ENCODE measurements around the gene NEDD4L. TPM values are rescaled to one million over a fixed set of nuclear protein-coding genes. Genes with fewer than 3 reads are reported as not detected.

Gene NEDD4L
- total RNA-seq, 5 donors from 2014 or later (not counting 1 experiment from before 2014, with no cell fraction given), result 4.4 to 10.7 (median 6.7) TPM

DNA sequence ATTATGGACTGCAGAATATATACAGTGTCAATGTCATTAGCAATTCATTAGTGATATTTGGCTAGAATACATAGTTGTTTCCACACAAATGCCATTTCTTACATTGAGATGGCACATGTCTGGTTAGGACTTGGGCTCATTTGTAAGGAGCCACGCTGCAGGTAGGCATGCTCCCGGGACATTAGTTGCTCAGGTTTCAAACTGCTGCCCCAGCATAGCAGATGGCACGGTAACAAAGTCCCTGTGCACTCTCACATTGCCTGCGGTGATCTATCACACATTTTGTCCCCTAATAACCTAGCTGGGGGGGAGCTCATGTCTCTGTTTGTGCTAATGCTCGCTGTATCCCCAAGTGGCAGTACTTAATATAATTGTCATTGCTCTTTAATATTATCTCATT is 185.1 kb downstream of the NEDD4L start:
- Histone ChIP-seq H3K36me3 (ENCODE audit: control insufficient read depth in 2 of 2, extremely low read depth in 1 of 2, insufficient read depth in 1 of 2, low read length in 1 of 2) (no peaks in the 10 kb centered on the region), H3K4me3 (ENCODE audit: control insufficient read depth in 1 of 2, extremely low read depth in 1 of 2, low read length in 1 of 2) (no peak overlapping the region), H3K4me1 (ENCODE audit: control insufficient read depth in 1 of 2, extremely low read depth in 1 of 2, insufficient read depth in 2 of 2, low read length in 2 of 2) (no peaks in the 10 kb centered on the region), H3K27ac (ENCODE audit: low read length) (no peak overlapping the region), H3K27me3 (replicated peaks in 1 of 2; ENCODE audit: control insufficient read depth in 2 of 2, extremely low read depth in 1 of 2, insufficient read depth in 2 of 2, low read length in 1 of 2) (peaks cover 0 to 3% of the 10 kb centered on the region in 2 experiments), H3K9me3 (no peaks in the 10 kb centered on the region)
- Mint-ChIP-seq H3K27me3 (no peaks in the 10 kb centered on the region), H3K27ac (no peak overlapping the region), H3K4me3 (no peak overlapping the region), H3K36me3 (no peaks in the 10 kb centered on the region), H3K4me1 (peaks cover 0 to 2% (median 0%) of the 10 kb centered on the region in 3 donors), H3K9me3 (no peaks in the 10 kb centered on the region)
- WGBS (ENCODE audit: insufficient coverage), result no CpG with 5 or more reads among the region's 5 CpGs
- CTCF ChIA-PET, result interaction anchor here in 1 of 2 donors (1.0 kb wide), 1 partner anchor 9 kb away, joined by 3 read pairs; no protein-coding TSS in a partner anchor
- POLR2A ChIA-PET, result no interaction called here
- ATAC-seq (replicated peaks in 1 of 4) (no peak), DNase-seq (no peak)

DNA sequence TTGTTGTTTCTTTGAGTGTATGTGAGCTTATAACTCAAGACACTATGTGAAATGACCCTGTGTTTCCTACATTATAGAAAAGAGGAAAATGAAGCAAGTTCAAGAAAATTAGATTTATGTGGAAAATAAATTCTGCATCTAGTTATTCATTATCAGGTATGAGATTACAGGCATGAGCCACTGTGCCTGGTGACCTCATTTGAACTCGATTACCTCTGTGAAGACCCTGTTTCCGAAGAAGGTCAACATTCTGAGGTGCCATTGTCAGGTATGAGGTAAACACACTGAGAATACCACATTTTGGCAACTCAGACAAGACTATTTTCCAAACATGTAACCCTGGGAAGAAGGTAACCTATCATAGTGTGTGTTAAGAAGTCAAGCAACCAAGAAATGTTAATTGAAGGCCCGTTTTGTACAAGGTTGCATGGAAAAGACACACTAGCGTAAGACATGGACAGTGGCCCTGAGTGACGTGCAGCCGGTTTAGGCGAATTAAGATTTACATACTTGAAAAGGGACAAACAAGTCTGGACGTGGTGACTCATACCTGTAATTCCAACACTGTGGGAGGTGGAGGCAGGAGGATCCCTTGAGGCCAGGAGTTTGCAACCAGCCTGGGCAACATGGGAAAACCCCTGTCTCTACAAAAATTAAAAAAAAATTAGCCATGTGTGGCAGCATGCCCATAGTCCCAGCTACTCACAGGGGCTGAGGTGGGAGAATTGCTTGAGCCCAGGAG is 186.6 kb downstream of the NEDD4L start:
- POLR2A ChIA-PET, result no interaction called here
- CTCF ChIA-PET, result interaction anchor here (0.5 to 0.6 kb wide), 2 partner anchors 25 to 59 kb away, joined by 3 read pairs; no protein-coding TSS in a partner anchor
- H3K27me3 ChIP-seq (replicated peaks in 1 of 2; ENCODE audit: control insufficient read depth in 2 of 2, extremely low read depth in 1 of 2, insufficient read depth in 2 of 2, low read length in 1 of 2), result peaks cover 0 to 3% of the 10 kb centered on the region in 2 experiments
- no peak overlapping the region for H3K27ac ChIP-seq (ENCODE audit: low read length)
- H3K4me3 Mint-ChIP-seq, result no peak overlapping the region
- no peaks in the 10 kb centered on the region for H3K4me1 Mint-ChIP-seq
- no peaks in the 10 kb centered on the region for H3K27me3 Mint-ChIP-seq
- H3K9me3 Mint-ChIP-seq, result no peaks in the 10 kb centered on the region
- H3K4me1 ChIP-seq (ENCODE audit: control insufficient read depth in 1 of 2, extremely low read depth in 1 of 2, insufficient read depth in 2 of 2, low read length in 2 of 2), result no peaks in the 10 kb centered on the region
- H3K27ac Mint-ChIP-seq, result no peak overlapping the region
- H3K36me3 ChIP-seq (ENCODE audit: control insufficient read depth in 2 of 2, extremely low read depth in 1 of 2, insufficient read depth in 1 of 2, low read length in 1 of 2), result no peaks in the 10 kb centered on the region
- 82% methylated on average over 4 of the region's 8 CpGs for WGBS (ENCODE audit: insufficient coverage)
- no peaks in the 10 kb centered on the region for H3K9me3 ChIP-seq
- no peak overlapping the region for H3K4me3 ChIP-seq (ENCODE audit: control insufficient read depth in 1 of 2, extremely low read depth in 1 of 2, low read length in 1 of 2)
- ATAC-seq (replicated peaks in 1 of 4), result no peak
- H3K36me3 Mint-ChIP-seq, result no peaks in the 10 kb centered on the region
- DNase-seq, result no peak

DNA sequence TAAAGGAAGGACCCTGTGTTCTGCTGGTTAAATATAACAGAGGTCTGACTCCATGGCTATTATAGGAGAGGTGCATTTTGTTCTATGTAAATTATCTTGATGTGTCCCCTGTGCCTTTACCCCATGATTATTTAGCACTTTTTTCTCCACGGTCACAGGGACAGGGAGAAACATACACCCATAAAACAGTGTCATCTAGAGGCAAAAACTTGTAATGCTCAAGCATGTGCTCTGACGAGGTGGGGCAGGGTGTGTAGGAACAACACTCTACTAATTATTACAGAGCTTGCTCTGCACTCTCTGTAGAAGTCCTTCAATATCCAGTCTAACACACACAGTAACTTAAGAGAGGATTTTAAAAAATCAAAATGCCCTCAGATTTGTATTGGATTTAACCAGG is 187.9 kb downstream of the NEDD4L start:
- H3K9me3 Mint-ChIP-seq, result no peaks in the 10 kb centered on the region
- H3K36me3 Mint-ChIP-seq, result no peaks in the 10 kb centered on the region
- H3K9me3 ChIP-seq, result no peaks in the 10 kb centered on the region
- ChIA-PET CTCF (no interaction called here), POLR2A (no interaction called here)
- H3K36me3 ChIP-seq (ENCODE audit: control insufficient read depth in 2 of 2, extremely low read depth in 1 of 2, insufficient read depth in 1 of 2, low read length in 1 of 2), result no peaks in the 10 kb centered on the region
- H3K27ac ChIP-seq (ENCODE audit: low read length), result no peak overlapping the region
- DNase-seq (no peak), ATAC-seq (replicated peaks in 1 of 4) (no peak)
- no peaks in the 10 kb centered on the region for H3K4me1 Mint-ChIP-seq
- no peak overlapping the region for H3K27ac Mint-ChIP-seq
- peaks cover 0 to 3% of the 10 kb centered on the region in 2 experiments for H3K27me3 ChIP-seq (replicated peaks in 1 of 2; ENCODE audit: control insufficient read depth in 2 of 2, extremely low read depth in 1 of 2, insufficient read depth in 2 of 2, low read length in 1 of 2)
- H3K4me1 ChIP-seq (ENCODE audit: control insufficient read depth in 1 of 2, extremely low read depth in 1 of 2, insufficient read depth in 2 of 2, low read length in 2 of 2), result no peaks in the 10 kb centered on the region
- H3K27me3 Mint-ChIP-seq, result no peaks in the 10 kb centered on the region
- no peak overlapping the region for H3K4me3 ChIP-seq (ENCODE audit: control insufficient read depth in 1 of 2, extremely low read depth in 1 of 2, low read length in 1 of 2)
- no peak overlapping the region for H3K4me3 Mint-ChIP-seq
- WGBS (ENCODE audit: insufficient coverage), result no CpG with 5 or more reads among the region's 2 CpGs

DNA sequence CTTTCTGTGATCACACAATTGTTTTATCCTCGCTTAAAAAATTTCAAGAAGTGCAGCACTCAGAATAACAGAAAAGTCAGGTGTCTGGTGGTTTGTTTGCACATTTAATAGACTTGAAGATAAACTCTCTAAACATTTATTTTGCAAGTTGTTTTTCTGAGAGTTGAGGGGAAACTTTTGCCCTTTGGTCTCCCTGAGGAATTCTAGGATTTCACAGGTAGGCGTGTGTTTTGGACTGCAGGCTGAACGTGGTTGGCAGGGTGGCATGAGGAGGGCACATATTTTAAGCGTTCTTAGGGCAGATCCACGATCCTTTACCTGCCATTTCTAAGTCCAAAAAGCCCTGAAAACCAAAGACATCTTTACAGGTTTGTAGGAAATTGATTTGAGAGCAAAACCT is 188.6 kb downstream of the NEDD4L start:
- Mint-ChIP-seq H3K27me3 (no peaks in the 10 kb centered on the region), H3K4me1 (no peaks in the 10 kb centered on the region), H3K9me3 (no peaks in the 10 kb centered on the region), H3K36me3 (no peaks in the 10 kb centered on the region), H3K4me3 (no peak overlapping the region), H3K27ac (no peak overlapping the region)
- H3K27ac ChIP-seq (ENCODE audit: low read length), result no peak overlapping the region
- H3K4me3 ChIP-seq (ENCODE audit: control insufficient read depth in 1 of 2, extremely low read depth in 1 of 2, low read length in 1 of 2), result no peak overlapping the region
- ChIA-PET POLR2A (no interaction called here), CTCF (no interaction called here)
- H3K9me3 ChIP-seq, result no peaks in the 10 kb centered on the region
- H3K4me1 ChIP-seq (ENCODE audit: control insufficient read depth in 1 of 2, extremely low read depth in 1 of 2, insufficient read depth in 2 of 2, low read length in 2 of 2), result no peaks in the 10 kb centered on the region
- no peaks in the 10 kb centered on the region for H3K36me3 ChIP-seq (ENCODE audit: control insufficient read depth in 2 of 2, extremely low read depth in 1 of 2, insufficient read depth in 1 of 2, low read length in 1 of 2)
- ATAC-seq (replicated peaks in 1 of 4), result no peak
- no peak for DNase-seq
- no CpG with 5 or more reads among the region's 5 CpGs for WGBS (ENCODE audit: insufficient coverage)
- H3K27me3 ChIP-seq (replicated peaks in 1 of 2; ENCODE audit: control insufficient read depth in 2 of 2, extremely low read depth in 1 of 2, insufficient read depth in 2 of 2, low read length in 1 of 2), result peaks cover 0 to 3% of the 10 kb centered on the region in 2 experiments

DNA sequence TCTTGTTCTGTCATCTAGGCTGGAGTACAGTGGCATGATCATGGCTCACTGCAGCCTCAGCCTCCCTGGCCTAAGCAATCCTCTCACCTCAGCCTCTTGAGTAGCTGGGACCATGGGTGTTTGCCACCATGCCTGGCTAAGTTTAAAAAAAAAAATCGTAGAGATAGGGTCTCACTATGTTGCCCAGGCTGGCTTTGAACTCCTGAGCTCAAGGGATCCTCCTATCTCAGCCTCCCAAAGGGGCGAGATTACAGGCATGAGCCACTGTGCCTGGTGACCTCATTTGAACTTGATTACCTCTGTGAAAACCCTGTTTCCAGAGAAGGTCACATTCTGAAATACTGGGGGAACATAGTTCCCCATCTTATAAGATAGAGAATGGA is 190.3 kb downstream of the NEDD4L start:
- Histone ChIP-seq H3K36me3 (ENCODE audit: control insufficient read depth in 2 of 2, extremely low read depth in 1 of 2, insufficient read depth in 1 of 2, low read length in 1 of 2) (no peaks in the 10 kb centered on the region), H3K27me3 (replicated peaks in 1 of 2; ENCODE audit: control insufficient read depth in 2 of 2, extremely low read depth in 1 of 2, insufficient read depth in 2 of 2, low read length in 1 of 2) (no peaks in the 10 kb centered on the region), H3K9me3 (no peaks in the 10 kb centered on the region), H3K27ac (ENCODE audit: low read length) (no peak overlapping the region), H3K4me3 (ENCODE audit: control insufficient read depth in 1 of 2, extremely low read depth in 1 of 2, low read length in 1 of 2) (no peak overlapping the region), H3K4me1 (ENCODE audit: control insufficient read depth in 1 of 2, extremely low read depth in 1 of 2, insufficient read depth in 2 of 2, low read length in 2 of 2) (no peaks in the 10 kb centered on the region)
- Mint-ChIP-seq H3K4me3 (no peak overlapping the region), H3K4me1 (no peaks in the 10 kb centered on the region), H3K27ac (no peak overlapping the region), H3K27me3 (no peaks in the 10 kb centered on the region), H3K36me3 (no peaks in the 10 kb centered on the region), H3K9me3 (no peaks in the 10 kb centered on the region)
- WGBS (ENCODE audit: insufficient coverage), result 100% methylated on average over 1 of the region's 2 CpGs
- DNase-seq, result no peak
- ChIA-PET POLR2A (interaction anchor here in 1 of 2 donors (0.6 kb wide), 1 partner anchor 65 kb away, joined by 4 read pairs; no protein-coding TSS in a partner anchor), CTCF (no interaction called here)
- ATAC-seq (replicated peaks in 1 of 4), result no peak

DNA sequence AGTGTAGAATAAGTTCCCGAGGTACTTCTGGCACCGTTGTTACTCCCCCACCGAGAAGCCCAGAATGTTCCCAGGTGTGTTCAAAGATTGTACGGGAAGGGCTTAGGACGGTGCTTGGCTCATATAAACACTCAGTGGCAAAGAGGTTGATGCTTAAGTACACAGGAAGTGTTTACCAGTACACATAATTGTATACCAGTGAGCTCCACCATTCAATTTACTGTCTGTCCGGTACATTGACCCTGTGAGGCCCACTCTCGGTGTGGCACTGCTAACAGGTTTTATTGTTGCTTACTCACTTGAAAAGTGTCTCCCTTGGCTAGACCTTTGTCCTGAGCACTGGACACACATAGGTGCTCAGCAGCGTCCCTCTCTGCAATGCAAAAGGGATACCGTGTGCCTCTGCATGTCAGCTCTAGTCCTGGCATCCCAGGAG is 191.0 kb downstream of the NEDD4L start:
- H3K27ac Mint-ChIP-seq, result no peak overlapping the region
- no peaks in the 10 kb centered on the region for H3K36me3 ChIP-seq (ENCODE audit: control insufficient read depth in 2 of 2, extremely low read depth in 1 of 2, insufficient read depth in 1 of 2, low read length in 1 of 2)
- H3K4me3 ChIP-seq (ENCODE audit: control insufficient read depth in 1 of 2, extremely low read depth in 1 of 2, low read length in 1 of 2), result no peak overlapping the region
- no peaks in the 10 kb centered on the region for H3K27me3 ChIP-seq (replicated peaks in 1 of 2; ENCODE audit: control insufficient read depth in 2 of 2, extremely low read depth in 1 of 2, insufficient read depth in 2 of 2, low read length in 1 of 2)
- H3K4me3 Mint-ChIP-seq, result no peak overlapping the region
- POLR2A ChIA-PET, result interaction anchor here in 1 of 2 donors (0.6 kb wide), 1 partner anchor 65 kb away, joined by 4 read pairs; no protein-coding TSS in a partner anchor
- no peaks in the 10 kb centered on the region for H3K9me3 Mint-ChIP-seq
- no peaks in the 10 kb centered on the region for H3K36me3 Mint-ChIP-seq
- H3K9me3 ChIP-seq, result no peaks in the 10 kb centered on the region
- no peaks in the 10 kb centered on the region for H3K4me1 Mint-ChIP-seq
- ATAC-seq (replicated peaks in 1 of 4) (no peak), DNase-seq (no peak)
- no peaks in the 10 kb centered on the region for H3K4me1 ChIP-seq (ENCODE audit: control insufficient read depth in 1 of 2, extremely low read depth in 1 of 2, insufficient read depth in 2 of 2, low read length in 2 of 2)
- WGBS (ENCODE audit: insufficient coverage), result 89% methylated on average over 8 of the region's 9 CpGs
- H3K27ac ChIP-seq (ENCODE audit: low read length), result no peak overlapping the region
- H3K27me3 Mint-ChIP-seq, result no peaks in the 10 kb centered on the region
- CTCF ChIA-PET, result no interaction called here

Measured in T-cell (primary cell).